ENCODE results near the gene CAV1.

DNA sequence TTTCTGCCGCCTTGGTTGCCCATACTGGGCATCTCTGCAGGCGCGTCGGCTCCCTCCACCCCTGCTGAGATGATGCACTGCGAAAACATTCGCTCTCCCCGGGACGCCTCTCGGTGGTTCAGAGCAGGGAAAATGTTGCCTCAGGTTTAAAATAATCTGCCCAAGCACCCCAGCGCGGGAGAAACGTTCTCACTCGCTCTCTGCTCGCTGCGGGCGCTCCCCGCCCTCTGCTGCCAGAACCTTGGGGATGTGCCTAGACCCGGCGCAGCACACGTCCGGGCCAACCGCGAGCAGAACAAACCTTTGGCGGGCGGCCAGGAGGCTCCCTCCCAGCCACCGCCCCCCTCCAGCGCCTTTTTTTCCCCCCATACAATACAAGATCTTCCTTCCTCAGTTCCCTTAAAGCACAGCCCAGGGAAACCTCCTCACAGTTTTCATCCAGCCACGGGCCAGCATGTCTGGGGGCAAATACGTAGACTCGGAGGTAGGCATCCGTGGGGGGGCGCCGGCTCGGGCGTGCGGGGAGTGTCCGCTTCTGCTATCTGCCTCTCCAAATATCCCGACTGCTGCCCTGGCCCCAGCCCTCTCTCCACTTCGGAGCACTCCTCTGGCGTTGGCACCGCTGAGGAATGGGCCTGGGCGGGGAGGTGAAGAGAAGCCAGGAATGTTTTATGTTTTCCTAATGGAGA, at the start of gene CAV1:
- no peak for TF ChIP-seq POLR2A (IDR thresholded peaks at IDR 0.05; ENCODE audit: insufficient read depth in 1 of 2, low read depth in 2 of 2, low read length in 2 of 2)
- no peak for TF ChIP-seq HDAC2 (CRISPR knock-in tag; IDR thresholded peaks at IDR 0.05)
- TF ChIP-seq KDM1A (CRISPR knock-in tag; IDR thresholded peaks at IDR 0.05), result no peak
- TF ChIP-seq CHD2 (IDR thresholded peaks at IDR 0.05; ENCODE audit: low read depth, low read length), result no peak
- TF ChIP-seq ZNF263 (CRISPR knock-in tag; IDR thresholded peaks at IDR 0.05), result no peak
- TF ChIP-seq MATR3 (CRISPR knock-in tag; IDR thresholded peaks at IDR 0.05), result no peak
- TF ChIP-seq, protein P1, sequence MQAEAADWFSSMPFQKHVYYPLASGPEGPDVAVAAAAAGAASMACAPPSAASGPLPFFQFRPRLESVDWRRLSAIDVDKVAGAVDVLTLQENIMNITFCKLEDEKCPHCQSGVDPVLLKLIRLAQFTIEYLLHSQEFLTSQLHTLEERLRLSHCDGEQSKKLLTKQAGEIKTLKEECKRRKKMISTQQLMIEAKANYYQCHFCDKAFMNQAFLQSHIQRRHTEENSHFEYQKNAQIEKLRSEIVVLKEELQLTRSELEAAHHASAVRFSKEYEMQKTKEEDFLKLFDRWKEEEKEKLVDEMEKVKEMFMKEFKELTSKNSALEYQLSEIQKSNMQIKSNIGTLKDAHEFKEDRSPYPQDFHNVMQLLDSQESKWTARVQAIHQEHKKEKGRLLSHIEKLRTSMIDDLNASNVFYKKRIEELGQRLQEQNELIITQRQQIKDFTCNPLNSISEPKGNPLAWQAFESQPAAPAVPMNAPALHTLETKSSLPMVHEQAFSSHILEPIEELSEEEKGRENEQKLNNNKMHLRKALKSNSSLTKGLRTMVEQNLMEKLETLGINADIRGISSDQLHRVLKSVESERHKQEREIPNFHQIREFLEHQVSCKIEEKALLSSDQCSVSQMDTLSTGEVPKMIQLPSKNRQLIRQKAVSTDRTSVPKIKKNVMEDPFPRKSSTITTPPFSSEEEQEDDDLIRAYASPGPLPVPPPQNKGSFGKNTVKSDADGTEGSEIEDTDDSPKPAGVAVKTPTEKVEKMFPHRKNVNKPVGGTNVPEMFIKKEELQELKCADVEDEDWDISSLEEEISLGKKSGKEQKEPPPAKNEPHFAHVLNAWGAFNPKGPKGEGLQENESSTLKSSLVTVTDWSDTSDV (CRISPR knock-in tag; IDR thresholded peaks at IDR 0.05), result no peak
- no peak for TF ChIP-seq MEF2D (CRISPR knock-in tag; IDR thresholded peaks at IDR 0.05)
- TF ChIP-seq EP300 (IDR thresholded peaks at IDR 0.05; ENCODE audit: low read depth in 2 of 2, low read length in 2 of 2), result no peak
- no peak for TF ChIP-seq EP300 (CRISPR knock-in tag; IDR thresholded peaks at IDR 0.05; ENCODE audit: borderline replicate concordance)
- no peak for TF ChIP-seq HNRNPUL1 (IDR thresholded peaks at IDR 0.05; ENCODE audit: low read depth, low read length)

All from HepG2 (cell line).